Left cardiac atrium (tissue), 4 donors: ENCODE data around the gene MAL. TPM values are rescaled to one million over a fixed set of nuclear protein-coding genes. Genes with fewer than 3 reads are reported as not detected.

Experiments used
- ATAC-seq, 2 donors: fragments of 200-7000 bp; cut with Tn5 transposase; one replicate each; pipeline ENCODE4 v1.9.1; 2020; ENCODE audit warnings: mild to moderate bottlenecking in 2 of 2, moderate library complexity in 2 of 2
- DNase-seq: peaks from one replicate; pipeline ENCODE4 v3.0.0-alpha.2; 2020
- intact Hi-C, 2 donors: fragments of 100-400 bp; cut with DNase I; formaldehyde crosslinking; loops; one replicate each; pipeline versions ENCODE4 v1.14.1 to v1.15.1; 2022 to 2023
- total RNA-seq, 2 donors: library from RNA; stranded (reverse); fragmentation: NEBNext Ultra II Directional; extraction: Animal tissue kit (Norgen Biotek cat#: 25700); gene quantifications; one replicate each; pipeline ENCODE4 v1.2.1, GENCODE V29; 2021
- donor health status: DM: no; HTN: yes; CAD: no.
- donor health status: DM: no; HTN: yes; CAD: no; lungs with severe emphysema.
- donor health status: DM: yes; HTN: yes; CAD: no.
- donor health status: Dilated cardiomyopathy.

Gene MAL
- total RNA-seq, 2 donors from 2014 or later = 5.8 to 7.8 TPM

- intact Hi-C loops = no loop called here
- no peak for DNase-seq
- no peak for ATAC-seq
Measured at GRCh38 chr2:94994914-94995552, 30.5 kb upstream of the MAL start.

- DNase-seq (no peak), ATAC-seq (no peak)
- intact Hi-C loops = no loop called here
Measured at GRCh38 chr2:94995553-94996304, 29.8 kb upstream of the MAL start.

- DNase-seq = no peak
- ATAC-seq = no peak
- intact Hi-C loops = no loop called here
Measured at GRCh38 chr2:94996305-94997100, 29.0 kb upstream of the MAL start.

GRCh38 chr2:94997981-94998930 is 27.3 kb upstream of the MAL start:
- intact Hi-C loops = no loop called here
- ATAC-seq (no peak), DNase-seq (no peak)

GRCh38 chr2:94999431-94999883 is 26.1 kb upstream of the MAL start:
- no peak for DNase-seq
- intact Hi-C loops = no loop called here
- no peak for ATAC-seq

- intact Hi-C loops = no loop called here
- ATAC-seq (no peak), DNase-seq (no peak)
Measured at GRCh38 chr2:95001051-95001562, 24.4 kb upstream of the MAL start.

GRCh38 chr2:95001701-95002100 is 23.8 kb upstream of the MAL start:
- intact Hi-C loops = no loop called here
- DNase-seq (no peak), ATAC-seq (no peak)

- no peak for ATAC-seq
- intact Hi-C loops = no loop called here
- no peak for DNase-seq
Measured at GRCh38 chr2:95002498-95002897, 23.0 kb upstream of the MAL start.

GRCh38 chr2:95004287-95004686 is 21.2 kb upstream of the MAL start:
- no peak for DNase-seq
- no peak for ATAC-seq
- intact Hi-C loops = no loop called here

- no peak for DNase-seq
- intact Hi-C loops = no loop called here
- ATAC-seq = no peak
Measured at GRCh38 chr2:95004711-95005110, 20.8 kb upstream of the MAL start.

- intact Hi-C loops = no loop called here
- ATAC-seq (no peak), DNase-seq (no peak)
Measured at GRCh38 chr2:95005726-95006125, 19.8 kb upstream of the MAL start.

GRCh38 chr2:95006588-95006987 is 18.9 kb upstream of the MAL start:
- ATAC-seq = no peak
- DNase-seq = no peak
- intact Hi-C loops = no loop called here

GRCh38 chr2:95007031-95007609 is 18.4 kb upstream of the MAL start:
- intact Hi-C loops = no loop called here
- DNase-seq (no peak), ATAC-seq (no peak)

GRCh38 chr2:95007822-95008221 is 17.7 kb upstream of the MAL start:
- peak; percentile 38 for DNase-seq
- peak; percentile 79 to 85 for ATAC-seq
- intact Hi-C loops = no loop called here

- DNase-seq (no peak), ATAC-seq (peak; percentile 21 to 47)
- intact Hi-C loops = no loop called here
Measured at GRCh38 chr2:95008306-95008705, 17.2 kb upstream of the MAL start.

GRCh38 chr2:95008996-95009395 is 16.5 kb upstream of the MAL start:
- intact Hi-C loops = no loop called here
- ATAC-seq (no peak), DNase-seq (no peak)

GRCh38 chr2:95009412-95009811 is 16.1 kb upstream of the MAL start:
- no peak for DNase-seq
- intact Hi-C loops = no loop called here
- no peak for ATAC-seq

- ATAC-seq = no peak
- intact Hi-C loops = loop anchor here in 1 of 2 donors (10.0 kb wide), 1 partner anchor 65 kb away; no protein-coding TSS in a partner anchor
- DNase-seq = no peak
Measured at GRCh38 chr2:95010126-95010525, 15.4 kb upstream of the MAL start.
